WTC11 (cell line): ENCODE measurements around the gene GRIN2C. TPM values are rescaled to one million over a fixed set of nuclear protein-coding genes. Genes with fewer than 3 reads are reported as not detected.
A peak's percentile ranks its signal among the peaks of the same experiment; 100 is the strongest.

Experiments used
- ATAC-seq: fragments of 200-7000 bp; cut with Tn5 transposase; 2 replicates; pipeline ENCODE4 v1.10.0; 2021; ENCODE audit warnings: mild to moderate bottlenecking, moderate library complexity
- CTCF ChIA-PET: fragments of 300-600 bp; sonication (Branson Sonifier 250); formaldehyde crosslinking; loops from one replicate; lab custom pipeline; 2021; ENCODE audit warnings: antibody characterized with exemption; lab: Charles Lee
- POLR2A ChIA-PET: fragments of 350-600 bp; sonication (Branson Sonifier 250); formaldehyde crosslinking; loops from one replicate; lab custom pipeline; 2021; ENCODE audit warnings: antibody characterized with exemption; lab: Charles Lee
- DNase-seq: peaks from one replicate; pipeline ENCODE4 v3.0.0; 2021; ENCODE audit warnings: low spot score
- H3K27ac Mint-ChIP-seq: 2 replicates; pipeline ENCODE4 v1.8.0; 2021; ENCODE audit warnings: mixed read lengths
- H3K27me3 Mint-ChIP-seq: 2 replicates; pipeline ENCODE4 v1.8.0; 2021; ENCODE audit warnings: low read depth, mild to moderate bottlenecking, moderate library complexity, mixed read lengths
- H3K36me3 Mint-ChIP-seq: 2 replicates; pipeline ENCODE4 v1.8.0; 2021; ENCODE audit warnings: mixed read lengths
- H3K4me1 Mint-ChIP-seq: 2 replicates; pipeline ENCODE4 v1.8.0; 2022; ENCODE audit warnings: mixed read lengths
- H3K4me3 Mint-ChIP-seq: 2 replicates; pipeline ENCODE4 v1.8.0; 2021; ENCODE audit warnings: mild to moderate bottlenecking, moderate library complexity, mixed read lengths
- H3K9me3 Mint-ChIP-seq: 2 replicates; pipeline ENCODE4 v1.8.0; 2021; ENCODE audit warnings: mixed read lengths
- AR ChIP-seq: fragments of 250-450 bp; sonication (Bioruptor Pico); IDR thresholded peaks from 2 replicates; pipeline ENCODE4 v1.9.0; 2021; ENCODE audit warnings: mild to moderate bottlenecking
- ATF1 ChIP-seq: sonication (generic); formaldehyde crosslinking; IDR thresholded peaks from 2 replicates; pipeline ENCODE4 v1.8.1; 2023; ENCODE audit warnings: mild to moderate bottlenecking, moderate library complexity, missing genetic modification reagents
- ATF2 ChIP-seq: sonication (generic); formaldehyde crosslinking; IDR thresholded peaks from 2 replicates; pipeline ENCODE4 v1.8.1; 2022; ENCODE audit warnings: low read depth, missing genetic modification reagents, borderline replicate concordance
- CDX4 ChIP-seq: fragments of 250-450 bp; sonication (Bioruptor Pico); IDR thresholded peaks from 2 replicates; pipeline ENCODE4 v1.9.0; 2021; ENCODE audit warnings: moderate library complexity, mild to moderate bottlenecking, inconsistent platforms, borderline replicate concordance
- ESRRA ChIP-seq: sonication (generic); formaldehyde crosslinking; IDR thresholded peaks from 2 replicates; pipeline ENCODE4 v1.8.1; 2022; ENCODE audit warnings: mild to moderate bottlenecking, missing genetic modification reagents, borderline replicate concordance
- FOXP1 ChIP-seq: sonication (generic); formaldehyde crosslinking; IDR thresholded peaks from 2 replicates; pipeline ENCODE4 v1.8.0; 2022; ENCODE audit warnings: missing genetic modification reagents, mild to moderate bottlenecking, moderate library complexity, borderline replicate concordance
- IRF2 ChIP-seq: sonication (generic); formaldehyde crosslinking; IDR thresholded peaks from 2 replicates; pipeline ENCODE4 v1.8.0; 2022; ENCODE audit warnings: low read depth, missing genetic modification reagents, borderline replicate concordance
- MXD4 ChIP-seq: fragments of 250-450 bp; sonication (Bioruptor Pico); IDR thresholded peaks from 2 replicates; pipeline ENCODE4 v1.8.0; 2021; ENCODE audit warnings: mild to moderate bottlenecking, moderate library complexity, borderline replicate concordance
- NFATC4 ChIP-seq: fragments of 250-450 bp; sonication (Bioruptor Pico); IDR thresholded peaks from 2 replicates; pipeline ENCODE4 v1.9.0; 2021; ENCODE audit warnings: mild to moderate bottlenecking
- PRDM15 ChIP-seq: sonication (generic); formaldehyde crosslinking; IDR thresholded peaks from 2 replicates; pipeline ENCODE4 v1.8.0; 2022; ENCODE audit warnings: missing genetic modification reagents
- RORB ChIP-seq: fragments of 250-450 bp; sonication (Bioruptor Pico); IDR thresholded peaks from 2 replicates; pipeline ENCODE4 v1.9.0; 2021; ENCODE audit warnings: mild to moderate bottlenecking
- TEAD1 ChIP-seq: sonication (generic); formaldehyde crosslinking; IDR thresholded peaks from 2 replicates; pipeline ENCODE4 v1.8.0; 2022; ENCODE audit warnings: mild to moderate bottlenecking, missing genetic modification reagents
- TP53 ChIP-seq: sonication (generic); formaldehyde crosslinking; IDR thresholded peaks from 2 replicates; pipeline ENCODE4 v1.8.1; 2023; ENCODE audit warnings: mild to moderate bottlenecking, missing genetic modification reagents
- USF2 ChIP-seq: sonication (generic); formaldehyde crosslinking; IDR thresholded peaks from 2 replicates; pipeline ENCODE4 v1.8.1; 2023; ENCODE audit warnings: mild to moderate bottlenecking, missing genetic modification reagents, moderate library complexity
- ZMAT4 ChIP-seq: fragments of 250-450 bp; sonication (Bioruptor Pico); IDR thresholded peaks from 2 replicates; pipeline ENCODE4 v1.9.0; 2021; ENCODE audit warnings: mild to moderate bottlenecking
- ZNF263 ChIP-seq: sonication (generic); formaldehyde crosslinking; IDR thresholded peaks from 2 replicates; pipeline ENCODE4 v1.8.1; 2022; ENCODE audit warnings: low read depth, mild to moderate bottlenecking, moderate library complexity, missing genetic modification reagents
- ZNF416 ChIP-seq: fragments of 250-450 bp; sonication (Bioruptor Pico); IDR thresholded peaks from 2 replicates; pipeline ENCODE4 v1.9.0; 2021; ENCODE audit warnings: mild to moderate bottlenecking, inconsistent platforms
- ZNF425 ChIP-seq: fragments of 250-450 bp; sonication (Bioruptor Pico); conservative IDR thresholded peaks from 2 replicates; pipeline ENCODE4 v1.9.0; 2021; ENCODE audit warnings: mild to moderate bottlenecking
- ZNF671 ChIP-seq: fragments of 250-450 bp; sonication (Bioruptor Pico); IDR thresholded peaks from 2 replicates; pipeline ENCODE4 v1.8.0; 2021; ENCODE audit warnings: mild to moderate bottlenecking
- total RNA-seq: library from RNA; stranded (reverse); gene quantifications from 3 replicates; pipeline ENCODE4 v1.2.3, GENCODE V29; 2021

Gene GRIN2C
- total RNA-seq, 1 experiment from 2014 or later, result 0.31 TPM

GRCh38 chr17:74878658-74879057 is 19.0 kb upstream of the GRIN2C start (continued):
- TF ChIP-seq PRDM15 (CRISPR knock-in tag) (no peak), ZNF425 (CRISPR knock-in tag) (no peak), ZNF671 (CRISPR knock-in tag) (no peak), TEAD1 (CRISPR knock-in tag) (no peak), RORB (CRISPR knock-in tag) (no peak), ZNF416 (CRISPR knock-in tag) (no peak), ZNF263 (no peak), TP53 (CRISPR knock-in tag) (no peak), FOXP1 (no peak), ZMAT4 (CRISPR knock-in tag) (no peak), ESRRA (CRISPR knock-in tag) (no peak)

GRCh38 chr17:74877592-74878548 is 18.2 kb upstream of the GRIN2C start:
- Mint-ChIP-seq H3K36me3 (no peaks in the 10 kb centered on the region), H3K4me3 (no peak overlapping the region), H3K27me3 (peaks cover 5% of the 10 kb centered on the region; the same call in 1 of the 2 replicates), H3K4me1 (peaks cover 7% of the 10 kb centered on the region), H3K27ac (peak overlapping the region; percentile 71), H3K9me3 (no peaks in the 10 kb centered on the region)
- TF ChIP-seq USF2 (CRISPR knock-in tag) (no peak), IRF2 (CRISPR knock-in tag) (no peak), MXD4 (CRISPR knock-in tag) (no peak)
- ChIA-PET POLR2A (no interaction called here), CTCF (interaction anchor here (1.0 to 1.4 kb wide), 5 partner anchors 14 to 134 kb away, joined by 3 to 6 read pairs (median 3); no protein-coding TSS in a partner anchor)
- ATAC-seq, result no peak
- DNase-seq, result no peak

- POLR2A ChIA-PET, result no interaction called here
- no peak overlapping the region for H3K4me3 Mint-ChIP-seq
- ATAC-seq, result no peak
- peaks cover 6% of the 10 kb centered on the region for H3K36me3 Mint-ChIP-seq
- CTCF ChIA-PET, result interaction anchor here (1.0 to 1.4 kb wide), 2 partner anchors 14 to 85 kb away, joined by 3 to 7 read pairs; no protein-coding TSS in a partner anchor
- peaks cover 21% of the 10 kb centered on the region for H3K4me1 Mint-ChIP-seq
- no peak for DNase-seq
- peaks cover 5% of the 10 kb centered on the region for H3K27me3 Mint-ChIP-seq
- no peaks in the 10 kb centered on the region for H3K9me3 Mint-ChIP-seq
- H3K27ac Mint-ChIP-seq, result no peak overlapping the region
- no peak for TF ChIP-seq ZNF671 (CRISPR knock-in tag)
- TF ChIP-seq NFATC4, result no peak
- no peak for TF ChIP-seq AR (CRISPR knock-in tag)
- TF ChIP-seq CDX4 (CRISPR knock-in tag), result no peak
- TF ChIP-seq ATF2, result no peak
- no peak for TF ChIP-seq ATF1 (CRISPR knock-in tag)
Measured at GRCh38 chr17:74875977-74876593, 16.4 kb upstream of the GRIN2C start.
